HG02852 (cell line): ENCODE data around the gene ECE1.

Source experiments
- ATAC-seq: cut with Tn5 transposase; IDR thresholded peaks from one replicate; pipeline ENCODE4 v1.9.1; 2021; ENCODE audit warnings: mild to moderate bottlenecking, moderate library complexity; ENCODE audit not compliant: unreplicated experiment

ECE1 gene

GRCh38 chr1:21308847-21309652 is 18.8 kb upstream of the ECE1 start:
- no peak for ATAC-seq

GRCh38 chr1:21308330-21308729 is 18.1 kb upstream of the ECE1 start:
- no peak for ATAC-seq

GRCh38 chr1:21307663-21308305 is 17.5 kb upstream of the ECE1 start:
- ATAC-seq, result no peak

- ATAC-seq, result no peak
These were observed 16.9 kb upstream of the ECE1 start for GRCh38 chr1:21307210-21307609.

- ATAC-seq, result no peak
These were observed 15.6 kb upstream of the ECE1 start for GRCh38 chr1:21305900-21306189.

- ATAC-seq, result no peak
These were observed 15.1 kb upstream of the ECE1 start for GRCh38 chr1:21305155-21305899.

GRCh38 chr1:21304488-21304887 is 14.2 kb upstream of the ECE1 start:
- no peak for ATAC-seq

GRCh38 chr1:21302747-21303715 is 12.8 kb upstream of the ECE1 start:
- no peak for ATAC-seq

GRCh38 chr1:21301794-21302440 is 11.7 kb upstream of the ECE1 start:
- ATAC-seq, result no peak

- ATAC-seq, result no peak
These were observed 10.5 kb upstream of the ECE1 start for GRCh38 chr1:21300774-21301173.

GRCh38 chr1:21299780-21300395 is 9.6 kb upstream of the ECE1 start:
- no peak for ATAC-seq

GRCh38 chr1:21298981-21299391 is 8.7 kb upstream of the ECE1 start:
- ATAC-seq, result no peak

- ATAC-seq, result no peak
These were observed 7.7 kb upstream of the ECE1 start for GRCh38 chr1:21297975-21298374.

- ATAC-seq, result no peak
These were observed 6.5 kb upstream of the ECE1 start for GRCh38 chr1:21296509-21297354.

- ATAC-seq, result no peak
These were observed 5.3 kb upstream of the ECE1 start for GRCh38 chr1:21295545-21295944.

GRCh38 chr1:21295002-21295401 is 4.7 kb upstream of the ECE1 start:
- ATAC-seq, result no peak

GRCh38 chr1:21294266-21294989 is 4.2 kb upstream of the ECE1 start:
- peak; percentile 40 for ATAC-seq

- ATAC-seq, result peak; percentile 21
These were observed 3.4 kb upstream of the ECE1 start for GRCh38 chr1:21293537-21294265.
